Endothelial cell of umbilical vein (primary cell): Measurements from ENCODE around the gene PPP4R4. TPM values are rescaled to one million over a fixed set of nuclear protein-coding genes. Genes with fewer than 3 reads are reported as not detected.

Source experiments
- BruUV-seq: library from RNA; stranded (reverse); fragments of 400-500 nt; replicated peaks from 2 replicates; lab custom pipeline; 2021; lab: Mats Ljungman, UMichigan
- CTCF ChIA-PET: fragments of 300-600, 350-600 bp; sonication (Branson Sonifier 250); formaldehyde crosslinking; loops from one replicate; lab custom pipeline; 2021; ENCODE audit warnings: antibody characterized with exemption, inconsistent platforms; lab: Charles Lee
- POLR2A ChIA-PET: fragments of 300-600, 350-600 bp; sonication (Branson Sonifier 250); formaldehyde crosslinking; loops from one replicate; lab custom pipeline; 2021; ENCODE audit warnings: antibody characterized with exemption, inconsistent platforms; lab: Charles Lee
- DNase-seq: peaks from one replicate; pipeline ENCODE4 v3.0.0-alpha.2; 2011; ENCODE audit warnings: low read depth, low spot score
- FAIRE-seq: peaks from 2 replicates; lab custom pipeline; 2011; peaks lifted over from hg19 to GRCh38; lab: Jason Lieb, UNC
- H2AFZ ChIP-seq: 2 replicates; pipeline ENCODE4 v1.6.0; 2012; ENCODE audit warnings: low read depth, low read length, control low read depth, inconsistent platforms
- H3K27ac ChIP-seq: 2 replicates; pipeline ENCODE4 v1.5.1; 2011; ENCODE audit warnings: low read depth, mild to moderate bottlenecking, control low read depth, low read length, moderate library complexity; ENCODE audit not compliant: insufficient read depth
- H3K27me3 ChIP-seq, 2 experiments: 2 replicates each; pipeline versions ENCODE4 v1.6.0 to v1.6.1; 2011; ENCODE audit warnings: low read length in 2 of 2, mixed read lengths in 1 of 2; ENCODE audit not compliant: control insufficient read depth in 2 of 2, insufficient read depth in 2 of 2
- H3K36me3 ChIP-seq, 2 experiments: 2 replicates in 1 of 2; 3 replicates in 1 of 2; pipeline ENCODE4 v1.5.1; 2011; ENCODE audit warnings: low read length in 2 of 2, mild to moderate bottlenecking in 1 of 2, moderate library complexity in 1 of 2; ENCODE audit not compliant: control insufficient read depth in 2 of 2, insufficient read depth in 2 of 2; ENCODE audit errors: extremely low read depth in 1 of 2
- H3K4me1 ChIP-seq: 3 replicates; pipeline ENCODE4 v1.5.1; 2011; ENCODE audit warnings: mild to moderate bottlenecking, low read length; ENCODE audit not compliant: control insufficient read depth, insufficient read depth; ENCODE audit errors: extremely low read depth
- H3K4me2 ChIP-seq: 2 replicates; pipeline ENCODE4 v1.6.1; 2011; ENCODE audit warnings: low read length, control low read depth, mixed read lengths; ENCODE audit not compliant: insufficient read depth
- H3K4me3 ChIP-seq, 3 experiments: fragments of 200-600 bp in 1 of 3; sonication (generic), shearing (Covaris generic) in 1 of 3; replicated peaks in 1 of 3; 2 replicates each; pipeline ENCODE4 v1.5.1; 2011 to 2016; ENCODE audit warnings: control low read depth in 3 of 3, low read length in 3 of 3, mild to moderate bottlenecking in 2 of 3, inconsistent platforms in 1 of 3, low read depth in 1 of 3, moderate library complexity in 1 of 3; ENCODE audit not compliant: insufficient read depth in 1 of 3
- H3K79me2 ChIP-seq: 2 replicates; pipeline ENCODE4 v1.6.0; 2012; ENCODE audit warnings: low read length, inconsistent platforms; ENCODE audit not compliant: control insufficient read depth, insufficient read depth
- H3K9ac ChIP-seq: replicated peaks from 2 replicates; pipeline ENCODE3; 2011; ENCODE audit warnings: low read length, control low read depth; ENCODE audit not compliant: insufficient read depth; ENCODE audit errors: extremely low read depth
- H3K9me1 ChIP-seq: replicated peaks from 3 replicates; pipeline ENCODE4 v1.6.0; 2011; ENCODE audit warnings: mild to moderate bottlenecking, low read length; ENCODE audit not compliant: control insufficient read depth, insufficient read depth; ENCODE audit errors: extremely low read depth
- H3K9me3 ChIP-seq: replicated peaks from 2 replicates; pipeline ENCODE4 v1.5.1; 2012; ENCODE audit warnings: low read length, inconsistent platforms; ENCODE audit not compliant: control insufficient read depth, insufficient read depth
- H4K20me1 ChIP-seq: replicated peaks from 2 replicates; pipeline ENCODE3; 2011; ENCODE audit warnings: mild to moderate bottlenecking, low read length; ENCODE audit not compliant: control insufficient read depth, insufficient read depth; ENCODE audit errors: extremely low read depth
- EZH2 ChIP-seq: IDR thresholded peaks from 2 replicates; pipeline ENCODE4 v1.6.1; 2012; ENCODE audit warnings: borderline replicate concordance, low read depth, mild to moderate bottlenecking, moderate library complexity, low read length, inconsistent platforms; ENCODE audit not compliant: severe bottlenecking
- FOS ChIP-seq: IDR thresholded peaks from 2 replicates; pipeline ENCODE4 v1.6.1; 2011; ENCODE audit warnings: mild to moderate bottlenecking, low read length, moderate library complexity, borderline replicate concordance; ENCODE audit not compliant: insufficient read depth
- GATA2 ChIP-seq: IDR thresholded peaks from 2 replicates; pipeline ENCODE4 v1.7.0; 2011; ENCODE audit warnings: low read depth, mild to moderate bottlenecking, moderate library complexity, mixed read lengths, low read length; ENCODE audit not compliant: insufficient read length, insufficient read depth
- JUN ChIP-seq: IDR thresholded peaks from 2 replicates; pipeline ENCODE4 v1.6.1; 2011; ENCODE audit warnings: borderline replicate concordance, low read depth; ENCODE audit not compliant: insufficient read length, insufficient read depth
- MYC ChIP-seq: IDR thresholded peaks from one replicate; pipeline ENCODE4 v1.6.1; 2011; ENCODE audit warnings: mild to moderate bottlenecking, low read depth, low read length
- POLR2A ChIP-seq: IDR thresholded peaks from 2 replicates; pipeline ENCODE4 v1.6.1; 2012; ENCODE audit warnings: low read depth, mild to moderate bottlenecking, control low read depth, low read length
- POLR2AphosphoS5 ChIP-seq: IDR thresholded peaks from 2 replicates; pipeline ENCODE4 v1.6.1; 2012; ENCODE audit warnings: low read depth, mild to moderate bottlenecking, control low read depth, low read length, moderate library complexity; ENCODE audit not compliant: insufficient read depth
- dilution Hi-C: fragments of 300-500 bp; cut with MboI; formaldehyde crosslinking; loops from one replicate; pipeline ENCODE4 v1.15.0; 2019; ENCODE audit warnings: low sequenced_read_pairs; ENCODE audit not compliant: extremely low pct_ligation_motif_present
- intact Hi-C: fragments of 100-400 bp; cut with micrococcal nuclease; formaldehyde crosslinking; loops from one replicate; pipeline ENCODE4 v1.10.0; 2022
- polyA plus RNA-seq, 4 experiments: library from polyadenylated mRNA; depleted of rRNA in 3 of 4; stranded (reverse) in 3 of 4; unstranded in 1 of 4; fragments of >200 nt; gene quantifications; 2 replicates each; pipeline versions ENCODE4 v1.2.1 to v1.2.3, GENCODE V29; 2011 to 2012; ENCODE audit warnings: missing spikeins in 1 of 4
- total RNA-seq: library from RNA; stranded (reverse); gene quantifications from 2 replicates; pipeline ENCODE4 v1.2.3, GENCODE V29; 2021
- TF ChIP-seq, protein P1 (sequence below): IDR thresholded peaks from 2 replicates; pipeline ENCODE4 v1.6.1; 2011; ENCODE audit not compliant: insufficient read depth, insufficient read length
- TF ChIP-seq, protein P2 (sequence below), 2 donors: IDR thresholded peaks; 1 replicate in 1 of 2; 2 replicates in 1 of 2; pipeline ENCODE4 v1.5.1; 2011; ENCODE audit warnings: low read length in 2 of 2, mild to moderate bottlenecking in 2 of 2, moderate library complexity in 2 of 2, control low read depth in 1 of 2, inconsistent platforms in 1 of 2, low read depth in 1 of 2; ENCODE audit not compliant: insufficient read depth in 1 of 2; ENCODE audit errors: extremely low read depth in 1 of 2

The PPP4R4 gene
- total and polyA plus RNA-seq, 2 donors (not counting 3 experiments of a cell fraction or from before 2014, with no cell fraction given), result not detected

DNA sequence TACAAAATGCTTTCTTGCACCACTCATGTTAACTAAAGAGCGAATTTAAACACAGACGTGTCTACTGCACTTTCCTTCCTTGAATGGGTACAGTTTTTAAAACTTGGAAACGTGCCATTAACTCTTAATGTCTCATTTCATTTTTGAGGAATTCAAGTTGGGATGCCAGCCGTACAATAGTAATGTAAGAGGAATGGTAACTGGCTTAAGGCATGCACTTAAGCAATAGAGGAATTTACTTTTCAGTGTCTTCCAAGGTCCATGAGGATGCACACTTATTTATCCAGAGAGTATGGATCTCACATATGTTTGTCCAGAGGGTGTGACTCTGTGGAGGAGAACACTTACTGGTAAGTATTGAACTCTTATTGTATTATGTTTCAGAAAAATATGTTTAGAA, 52.9 kb downstream of the PPP4R4 start:
- no peak for FAIRE-seq
- H3K27ac ChIP-seq, result no peak overlapping the region
- H3K4me2 ChIP-seq, result no peak overlapping the region

More for the DNA sequence above, 52.9 kb downstream of the PPP4R4 start:
- Histone ChIP-seq H3K9me1 (no peaks in the 10 kb centered on the region), H3K27me3 (no peaks in the 10 kb centered on the region), H2AFZ (no peak overlapping the region), H3K9ac (no peak overlapping the region), H3K4me1 (no peaks in the 10 kb centered on the region), H4K20me1 (no peaks in the 10 kb centered on the region), H3K4me3 (no peak overlapping the region), H3K36me3 (no peaks in the 10 kb centered on the region), H3K79me2 (no peaks in the 10 kb centered on the region), H3K9me3 (no peaks in the 10 kb centered on the region)
- BruUV-seq, result no TSS peak
- no peak for DNase-seq
- ChIA-PET CTCF (no interaction called here), POLR2A (no interaction called here)
- dilution Hi-C loops (no loop called here), intact Hi-C loops (no loop called here)
- TF ChIP-seq, protein P1, sequence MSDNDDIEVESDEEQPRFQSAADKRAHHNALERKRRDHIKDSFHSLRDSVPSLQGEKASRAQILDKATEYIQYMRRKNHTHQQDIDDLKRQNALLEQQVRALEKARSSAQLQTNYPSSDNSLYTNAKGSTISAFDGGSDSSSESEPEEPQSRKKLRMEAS, result no peak
- TF ChIP-seq JUN (no peak), POLR2A (no peak), MYC (no peak), EZH2 (no peak), GATA2 (no peak), FOS (no peak), POLR2AphosphoS5 (no peak)
- TF ChIP-seq, protein P2, sequence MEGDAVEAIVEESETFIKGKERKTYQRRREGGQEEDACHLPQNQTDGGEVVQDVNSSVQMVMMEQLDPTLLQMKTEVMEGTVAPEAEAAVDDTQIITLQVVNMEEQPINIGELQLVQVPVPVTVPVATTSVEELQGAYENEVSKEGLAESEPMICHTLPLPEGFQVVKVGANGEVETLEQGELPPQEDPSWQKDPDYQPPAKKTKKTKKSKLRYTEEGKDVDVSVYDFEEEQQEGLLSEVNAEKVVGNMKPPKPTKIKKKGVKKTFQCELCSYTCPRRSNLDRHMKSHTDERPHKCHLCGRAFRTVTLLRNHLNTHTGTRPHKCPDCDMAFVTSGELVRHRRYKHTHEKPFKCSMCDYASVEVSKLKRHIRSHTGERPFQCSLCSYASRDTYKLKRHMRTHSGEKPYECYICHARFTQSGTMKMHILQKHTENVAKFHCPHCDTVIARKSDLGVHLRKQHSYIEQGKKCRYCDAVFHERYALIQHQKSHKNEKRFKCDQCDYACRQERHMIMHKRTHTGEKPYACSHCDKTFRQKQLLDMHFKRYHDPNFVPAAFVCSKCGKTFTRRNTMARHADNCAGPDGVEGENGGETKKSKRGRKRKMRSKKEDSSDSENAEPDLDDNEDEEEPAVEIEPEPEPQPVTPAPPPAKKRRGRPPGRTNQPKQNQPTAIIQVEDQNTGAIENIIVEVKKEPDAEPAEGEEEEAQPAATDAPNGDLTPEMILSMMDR (IDR thresholded peaks at IDR 0.05; ENCODE audit: extremely low read depth in 1 of 2, insufficient read depth in 1 of 2, low read depth in 1 of 2, low read length in 2 of 2), result no peak
